Ovary (tissue), 9 donors: ENCODE data around the gene RGS9BP. TPM values are rescaled to one million over a fixed set of nuclear protein-coding genes. Genes with fewer than 3 reads are reported as not detected.
"Not testable (repeated sequence)": the region's sequence is repeated elsewhere in the genome, so short reads cannot be mapped to it uniquely, and the experiment has no call there.

ENCODE experiments used
- DNase-seq, 5 donors: peaks; one replicate each; pipeline ENCODE4 v3.0.0-alpha.2; 2019 to 2020
- H3K27ac ChIP-seq, 2 donors: fragments of 200-600 bp; one replicate each; pipeline versions ENCODE4 v1.5.1 to v1.8.0; 2019 to 2022
- H3K27me3 ChIP-seq: fragments of 200-600 bp; one replicate; pipeline ENCODE4 v1.8.0; 2022
- H3K36me3 ChIP-seq: fragments of 200-600 bp; sonication (generic); one replicate; pipeline ENCODE4 v1.5.1; 2019
- H3K4me1 ChIP-seq: one replicate; pipeline ENCODE4 v1.8.1; 2013; ENCODE audit warnings: mild to moderate bottlenecking, moderate library complexity; ENCODE audit not compliant: insufficient read depth
- H3K4me3 ChIP-seq: fragments of 200-600 bp; sonication (generic); one replicate; pipeline ENCODE4 v1.5.1; 2017
- H3K9me3 ChIP-seq, 2 donors: fragments of 200-600 bp in 1 of 2; sonication (generic) in 1 of 2; one replicate each; pipeline versions ENCODE4 v1.5.1 to v1.8.1; 2013 to 2019; ENCODE audit warnings: mild to moderate bottlenecking in 1 of 2, moderate library complexity in 1 of 2
- CTCF ChIP-seq, 3 donors: fragments of 450-650 bp in 2 of 3; fragments of 200-600 bp in 1 of 3; IDR thresholded peaks; one replicate each; pipeline versions ENCODE4 v1.5.1 to v1.8.0; 2016 to 2022; ENCODE audit warnings: antibody characterized with exemption in 3 of 3, mild to moderate bottlenecking in 1 of 3
- EP300 ChIP-seq: sonication (generic); formaldehyde crosslinking; IDR thresholded peaks from one replicate; pipeline ENCODE4 v1.6.1; 2017; ENCODE audit warnings: antibody characterized with exemption
- POLR2A ChIP-seq: fragments of 450-650 bp; IDR thresholded peaks from one replicate; pipeline ENCODE4 v1.6.1; 2017; ENCODE audit warnings: antibody characterized with exemption, mild to moderate bottlenecking, moderate library complexity
- WGBS, 3 donors: extraction: QIAGEN DNeasy Blood & Tissue Kit in 1 of 3; methylation state at CpG; one replicate each; pipeline versions ENCODE4 v1.1.5 to v1.1.7; 2013 to 2017; 5-methylcytosine and 5-hydroxymethylcytosine counted together
- intact Hi-C, 4 donors: fragments of 100-400 bp; cut with DNase I; formaldehyde crosslinking; loops; one replicate each; pipeline versions ENCODE4 v1.11.0 to v1.15.1; 2022 to 2023
- polyA plus RNA-seq, 2 donors: library from polyadenylated mRNA; stranded (reverse); fragments of 200-250 nt in 1 of 2; fragments of 350-450 nt in 1 of 2; fragmentation: Illumina TruSeq in 1 of 2; extraction: RNeasy Lipid Tissue Mini Kit (QIAGEN cat#74804) in 1 of 2; gene quantifications; one replicate each; pipeline ENCODE4 v1.2.3, GENCODE V29; 2013 to 2014
- total RNA-seq, 7 donors: library from RNA; depleted of rRNA in 2 of 7; stranded (reverse); fragments of >200 nt in 2 of 7; fragmentation: NEBNext Ultra II Directional in 3 of 7; extraction: Animal tissue kit (Norgen Biotek cat#: 25700) in 3 of 7; gene quantifications; one replicate each; pipeline versions ENCODE4 v1.1.0 to v1.2.4, GENCODE V29; 2016 to 2023
- donor health status: DM: no; HTN: no; CAD: no; lungs with moderate emphysema.
- donor health status: DM: no; HTN: no; CAD: no.
- donor health status: Bipolar disorder and iron deficiency.
- donor health status: DM: yes; HTN: yes; CAD: no.
- donor health status: DM: no; HTN: no; CAD: no.
- donor health status: DM: yes; HTN: yes; CAD: no.

The RGS9BP gene
- total and polyA plus RNA-seq, 9 donors: 0.06 to 0.31 (median 0.16) TPM; not detected in 5

- 87 to 92% (median 88%) methylated on average over 8 of the region's 8 CpGs for whole genome bisulfite sequencing, 3 donors
- intact Hi-C loops: no loop called here
Observed at GRCh38 chr19:32647361-32647760, 28.3 kb upstream of the RGS9BP start.

GRCh38 chr19:32649751-32650150, 25.9 kb upstream of the RGS9BP start:
- 94 to 96% (median 94%) methylated on average over 11 of the region's 11 CpGs for WGBS, 3 donors
- Histone ChIP-seq H3K27me3 (no peaks in the 10 kb centered on the region), H3K27ac (no peak overlapping the region), H3K4me1 (peaks cover 3% of the 10 kb centered on the region), H3K36me3 (no peaks in the 10 kb centered on the region), H3K9me3 (no peaks in the 10 kb centered on the region), H3K4me3 (no peak overlapping the region)
- TF ChIP-seq CTCF (IDR thresholded peaks at IDR 0.05) (no peak), EP300 (no peak), POLR2A (no peak)
- intact Hi-C loops: no loop called here
- DNase-seq: no peak

More at GRCh38 chr19:32647361-32647760, 28.3 kb upstream of the RGS9BP start:
- H3K27me3 ChIP-seq: no peaks in the 10 kb centered on the region
- no peak for DNase-seq
- no peak overlapping the region for H3K27ac ChIP-seq
- H3K9me3 ChIP-seq: no peaks in the 10 kb centered on the region
- no peaks in the 10 kb centered on the region for H3K36me3 ChIP-seq
- no peak overlapping the region for H3K4me3 ChIP-seq
- TF ChIP-seq CTCF (IDR thresholded peaks at IDR 0.05) (no peak), EP300 (no peak), POLR2A (no peak)
- no peaks in the 10 kb centered on the region for H3K4me1 ChIP-seq

- 89 to 96% (median 93%) methylated on average over 5 of the region's 5 CpGs for WGBS, 3 donors
- Histone ChIP-seq H3K36me3 (no peaks in the 10 kb centered on the region), H3K9me3 (no peaks in the 10 kb centered on the region), H3K27me3 (no peaks in the 10 kb centered on the region), H3K27ac (no peak overlapping the region), H3K4me3 (no peak overlapping the region), H3K4me1 (peaks cover 3% of the 10 kb centered on the region)
- intact Hi-C loops: no loop called here
- TF ChIP-seq POLR2A: no peak
- no peak for TF ChIP-seq CTCF (IDR thresholded peaks at IDR 0.05)
- TF ChIP-seq EP300: no peak
- DNase-seq: no peak
Observed at GRCh38 chr19:32650671-32651070, 25.0 kb upstream of the RGS9BP start.

GRCh38 chr19:32651729-32652140, 23.9 kb upstream of the RGS9BP start:
- H3K4me3 ChIP-seq: no peak overlapping the region
- WGBS, 3 donors: 74 to 81% (median 76%) methylated on average over 8 of the region's 8 CpGs
- DNase-seq: no peak
- TF ChIP-seq EP300 (no peak), POLR2A (no peak), CTCF (IDR thresholded peaks at IDR 0.05) (no peak)
- H3K36me3 ChIP-seq: no peaks in the 10 kb centered on the region
- H3K4me1 ChIP-seq: peaks cover 3% of the 10 kb centered on the region
- H3K27ac ChIP-seq: no peak overlapping the region
- no peaks in the 10 kb centered on the region for H3K27me3 ChIP-seq
- H3K9me3 ChIP-seq: no peaks in the 10 kb centered on the region
- intact Hi-C loops: no loop called here

- H3K36me3 ChIP-seq, intact Hi-C loops, H3K27me3 ChIP-seq, H3K4me1 ChIP-seq, H3K27ac ChIP-seq, H3K4me3 ChIP-seq, H3K9me3 ChIP-seq, DNase-seq: not testable (repeated sequence)
- WGBS, 3 donors: 95 to 97% (median 97%) methylated on average over 13 of the region's 13 CpGs
Observed at GRCh38 chr19:32652331-32652730, 23.3 kb upstream of the RGS9BP start.
